ENCODE results near the gene LILRA6. TPM values are rescaled to one million over a fixed set of nuclear protein-coding genes. Genes with fewer than 3 reads are reported as not detected.

LILRA6 gene
- total and polyA plus RNA-seq, 2 of the 13 experiments (the other 11 are each of a cell fraction or from before 2014, with no cell fraction given) = not detected

GRCh38 chr19:54190503-54191010 is 52.0 kb downstream of the LILRA6 start (continued):
- TF ChIP-seq TAF15 (IDR thresholded peaks at IDR 0.05; ENCODE audit: low read depth, low read length, poor library complexity, severe bottlenecking) (no peak), SETDB1 (CRISPR knock-in tag; IDR thresholded peaks at IDR 0.05; ENCODE audit: borderline replicate concordance) (no peak), ZNF781 (CRISPR knock-in tag; IDR thresholded peaks at IDR 0.05; ENCODE audit: borderline replicate concordance, not compliant biosample characterization) (no peak), RBM22 (optimal IDR thresholded peaks at IDR 0.05; ENCODE audit: low read length) (no peak), NFYB (CRISPR knock-in tag; IDR thresholded peaks at IDR 0.05) (peak; percentile 29; the same call in 1 of the 2 replicates), GABPB1 (CRISPR knock-in tag; IDR thresholded peaks at IDR 0.05) (peak; percentile 70; the same call in 1 of the 2 replicates), DMAP1 (CRISPR knock-in tag; IDR thresholded peaks at IDR 0.05) (no peak), REPIN1 (CRISPR knock-in tag; IDR thresholded peaks at IDR 0.05; ENCODE audit: borderline replicate concordance, low read depth) (no peak), THAP9 (CRISPR knock-in tag; IDR thresholded peaks at IDR 0.05; ENCODE audit: borderline replicate concordance) (no peak; the same call in 1 of the 2 replicates), ZNF234 (CRISPR knock-in tag; conservative IDR thresholded peaks at IDR 0.05) (no peak; the same call in 1 of the 2 replicates), FOXO1 (CRISPR knock-in tag; IDR thresholded peaks at IDR 0.05) (no peak), ZNF709 (CRISPR knock-in tag; IDR thresholded peaks at IDR 0.05) (peak; percentile 72; the same call in 1 of the 2 replicates), PHF8 (CRISPR knock-in tag; IDR thresholded peaks at IDR 0.05) (no peak), ZNF30 (CRISPR knock-in tag; IDR thresholded peaks at IDR 0.05) (no peak), ZFP36L1 (CRISPR knock-in tag; IDR thresholded peaks at IDR 0.05) (no peak), KLF13 (CRISPR knock-in tag; IDR thresholded peaks at IDR 0.05) (no peak; the same call in 1 of the 2 replicates), HNRNPH1 (optimal IDR thresholded peaks at IDR 0.05; ENCODE audit: low read depth, low read length) (no peak), ZNF260 (CRISPR knock-in tag; IDR thresholded peaks at IDR 0.05; ENCODE audit: borderline replicate concordance, low read depth) (no peak)
- TF ChIP-seq, protein P1, sequence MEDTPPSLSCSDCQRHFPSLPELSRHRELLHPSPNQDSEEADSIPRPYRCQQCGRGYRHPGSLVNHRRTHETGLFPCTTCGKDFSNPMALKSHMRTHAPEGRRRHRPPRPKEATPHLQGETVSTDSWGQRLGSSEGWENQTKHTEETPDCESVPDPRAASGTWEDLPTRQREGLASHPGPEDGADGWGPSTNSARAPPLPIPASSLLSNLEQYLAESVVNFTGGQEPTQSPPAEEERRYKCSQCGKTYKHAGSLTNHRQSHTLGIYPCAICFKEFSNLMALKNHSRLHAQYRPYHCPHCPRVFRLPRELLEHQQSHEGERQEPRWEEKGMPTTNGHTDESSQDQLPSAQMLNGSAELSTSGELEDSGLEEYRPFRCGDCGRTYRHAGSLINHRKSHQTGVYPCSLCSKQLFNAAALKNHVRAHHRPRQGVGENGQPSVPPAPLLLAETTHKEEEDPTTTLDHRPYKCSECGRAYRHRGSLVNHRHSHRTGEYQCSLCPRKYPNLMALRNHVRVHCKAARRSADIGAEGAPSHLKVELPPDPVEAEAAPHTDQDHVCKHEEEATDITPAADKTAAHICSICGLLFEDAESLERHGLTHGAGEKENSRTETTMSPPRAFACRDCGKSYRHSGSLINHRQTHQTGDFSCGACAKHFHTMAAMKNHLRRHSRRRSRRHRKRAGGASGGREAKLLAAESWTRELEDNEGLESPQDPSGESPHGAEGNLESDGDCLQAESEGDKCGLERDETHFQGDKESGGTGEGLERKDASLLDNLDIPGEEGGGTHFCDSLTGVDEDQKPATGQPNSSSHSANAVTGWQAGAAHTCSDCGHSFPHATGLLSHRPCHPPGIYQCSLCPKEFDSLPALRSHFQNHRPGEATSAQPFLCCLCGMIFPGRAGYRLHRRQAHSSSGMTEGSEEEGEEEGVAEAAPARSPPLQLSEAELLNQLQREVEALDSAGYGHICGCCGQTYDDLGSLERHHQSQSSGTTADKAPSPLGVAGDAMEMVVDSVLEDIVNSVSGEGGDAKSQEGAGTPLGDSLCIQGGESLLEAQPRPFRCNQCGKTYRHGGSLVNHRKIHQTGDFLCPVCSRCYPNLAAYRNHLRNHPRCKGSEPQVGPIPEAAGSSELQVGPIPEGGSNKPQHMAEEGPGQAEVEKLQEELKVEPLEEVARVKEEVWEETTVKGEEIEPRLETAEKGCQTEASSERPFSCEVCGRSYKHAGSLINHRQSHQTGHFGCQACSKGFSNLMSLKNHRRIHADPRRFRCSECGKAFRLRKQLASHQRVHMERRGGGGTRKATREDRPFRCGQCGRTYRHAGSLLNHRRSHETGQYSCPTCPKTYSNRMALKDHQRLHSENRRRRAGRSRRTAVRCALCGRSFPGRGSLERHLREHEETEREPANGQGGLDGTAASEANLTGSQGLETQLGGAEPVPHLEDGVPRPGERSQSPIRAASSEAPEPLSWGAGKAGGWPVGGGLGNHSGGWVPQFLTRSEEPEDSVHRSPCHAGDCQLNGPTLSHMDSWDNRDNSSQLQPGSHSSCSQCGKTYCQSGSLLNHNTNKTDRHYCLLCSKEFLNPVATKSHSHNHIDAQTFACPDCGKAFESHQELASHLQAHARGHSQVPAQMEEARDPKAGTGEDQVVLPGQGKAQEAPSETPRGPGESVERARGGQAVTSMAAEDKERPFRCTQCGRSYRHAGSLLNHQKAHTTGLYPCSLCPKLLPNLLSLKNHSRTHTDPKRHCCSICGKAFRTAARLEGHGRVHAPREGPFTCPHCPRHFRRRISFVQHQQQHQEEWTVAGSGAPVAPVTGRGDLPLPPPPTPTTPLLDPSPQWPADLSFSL (CRISPR knock-in tag; IDR thresholded peaks at IDR 0.05) = no peak
- TF ChIP-seq, protein P2, sequence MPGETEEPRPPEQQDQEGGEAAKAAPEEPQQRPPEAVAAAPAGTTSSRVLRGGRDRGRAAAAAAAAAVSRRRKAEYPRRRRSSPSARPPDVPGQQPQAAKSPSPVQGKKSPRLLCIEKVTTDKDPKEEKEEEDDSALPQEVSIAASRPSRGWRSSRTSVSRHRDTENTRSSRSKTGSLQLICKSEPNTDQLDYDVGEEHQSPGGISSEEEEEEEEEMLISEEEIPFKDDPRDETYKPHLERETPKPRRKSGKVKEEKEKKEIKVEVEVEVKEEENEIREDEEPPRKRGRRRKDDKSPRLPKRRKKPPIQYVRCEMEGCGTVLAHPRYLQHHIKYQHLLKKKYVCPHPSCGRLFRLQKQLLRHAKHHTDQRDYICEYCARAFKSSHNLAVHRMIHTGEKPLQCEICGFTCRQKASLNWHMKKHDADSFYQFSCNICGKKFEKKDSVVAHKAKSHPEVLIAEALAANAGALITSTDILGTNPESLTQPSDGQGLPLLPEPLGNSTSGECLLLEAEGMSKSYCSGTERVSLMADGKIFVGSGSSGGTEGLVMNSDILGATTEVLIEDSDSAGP (CRISPR knock-in tag; IDR thresholded peaks at IDR 0.05; ENCODE audit: borderline replicate concordance) = no peak

All from HepG2 (cell line).